Ovary (tissue), 3 donors: ENCODE data around the gene TTLL9.

Experiments used
- CTCF ChIP-seq, 3 donors: fragments of 450-650 bp in 2 of 3; fragments of 200-600 bp in 1 of 3; IDR thresholded peaks; one replicate each; pipeline versions ENCODE4 v1.5.1 to v1.8.0; 2016 to 2022; ENCODE audit warnings: antibody characterized with exemption in 3 of 3, mild to moderate bottlenecking in 1 of 3
- EP300 ChIP-seq: sonication (generic); formaldehyde crosslinking; IDR thresholded peaks from one replicate; pipeline ENCODE4 v1.6.1; 2017; ENCODE audit warnings: antibody characterized with exemption
- POLR2A ChIP-seq: fragments of 450-650 bp; IDR thresholded peaks from one replicate; pipeline ENCODE4 v1.6.1; 2017; ENCODE audit warnings: antibody characterized with exemption, mild to moderate bottlenecking, moderate library complexity
- donor health status: DM: no; HTN: no; CAD: no.

- TF ChIP-seq CTCF (IDR thresholded peaks at IDR 0.05) = no peak
- TF ChIP-seq EP300 = no peak
- no peak for TF ChIP-seq POLR2A
Measured at GRCh38 chr20:31930779-31931178, 60.3 kb downstream of the TTLL9 start.
